HepG2 (cell line): ENCODE results near the gene RPS19. TPM values are rescaled to one million over a fixed set of nuclear protein-coding genes. Genes with fewer than 3 reads are reported as not detected.

ENCODE experiments used
- ATAC-seq: fragments of 200-7000 bp; cut with Tn5 transposase; 3 replicates; pipeline ENCODE4 v1.9.1; 2020; ENCODE audit warnings: mild to moderate bottlenecking, moderate library complexity
- BruUV-seq: library from RNA; stranded (reverse); fragments of 400-500 nt; replicated peaks from 2 replicates; lab custom pipeline; 2021; lab: Mats Ljungman, UMichigan
- CTCF ChIA-PET: fragments of 300-600 bp; formaldehyde crosslinking; extraction: SDS; loops from one replicate; lab custom pipeline; 2021; ENCODE audit warnings: low total read pairs, inconsistent platforms, low intra/inter-chr PET ratio; lab: Yijun Ruan, JAX
- POLR2A ChIA-PET: fragments of 350-600 bp; sonication (Branson Sonifier 250); formaldehyde crosslinking; loops from one replicate; lab custom pipeline; 2020; ENCODE audit warnings: antibody characterized with exemption, inconsistent platforms; lab: Yijun Ruan, JAX
- DNase-seq: peaks from one replicate; pipeline ENCODE4 v3.0.0-alpha.2; 2015; ENCODE audit warnings: low spot score
- FAIRE-seq: peaks from 3 replicates; lab custom pipeline; 2011; peaks lifted over from hg19 to GRCh38; lab: Jason Lieb, UNC
- H2AFZ ChIP-seq: one replicate; pipeline ENCODE4 v1.6.1; 2011; ENCODE audit warnings: low read length, inconsistent platforms
- H3K27ac ChIP-seq: fragments of 300-600 bp; 3 replicates; pipeline ENCODE4 v1.8.0; 2011; ENCODE audit warnings: mixed run types, mild to moderate bottlenecking, mixed read lengths, low read length, inconsistent platforms; ENCODE audit not compliant: insufficient read depth; ENCODE audit errors: extremely low read length
- H3K27me3 ChIP-seq, 2 experiments: fragments of 200-600 bp in 1 of 2; 2 replicates in 1 of 2; 3 replicates in 1 of 2; pipeline versions ENCODE4 v1.6.0 to v1.8.0; 2011; ENCODE audit warnings: low read length in 2 of 2, mild to moderate bottlenecking in 2 of 2, moderate library complexity in 2 of 2, inconsistent platforms in 1 of 2; ENCODE audit not compliant: insufficient read depth in 2 of 2, control insufficient read depth in 1 of 2
- H3K36me3 ChIP-seq, 2 experiments: fragments of 200-600 bp in 1 of 2; replicated peaks in 1 of 2; 2 replicates in 1 of 2; 3 replicates in 1 of 2; pipeline versions ENCODE4 v1.5.1 to v1.8.0; 2011; ENCODE audit warnings: low read length in 2 of 2, inconsistent platforms in 1 of 2; ENCODE audit not compliant: insufficient read depth in 2 of 2, control insufficient read depth in 1 of 2
- H3K4me1 ChIP-seq: 2 replicates; pipeline ENCODE4 v1.5.1; 2012; ENCODE audit warnings: low read length, inconsistent platforms; ENCODE audit not compliant: insufficient read depth
- H3K4me2 ChIP-seq: 2 replicates; pipeline ENCODE4 v1.6.0; 2011; ENCODE audit warnings: low read depth, low read length, inconsistent platforms
- H3K4me3 ChIP-seq, 3 experiments: fragments of 200-600 bp in 1 of 3; sonication (generic), shearing (Covaris generic) in 1 of 3; replicated peaks in 1 of 3; 2 replicates each; pipeline ENCODE4 v1.5.1; 2011 to 2016; ENCODE audit warnings: low read length in 3 of 3, inconsistent platforms in 2 of 3, low read depth in 2 of 3, mild to moderate bottlenecking in 2 of 3, control low read depth in 1 of 3, mixed read lengths in 1 of 3; ENCODE audit not compliant: insufficient read depth in 1 of 3
- H3K79me2 ChIP-seq: one replicate; pipeline ENCODE4 v1.6.1; 2011; ENCODE audit warnings: low read length, inconsistent platforms; ENCODE audit not compliant: insufficient read depth
- H3K9ac ChIP-seq: 2 replicates; pipeline ENCODE4 v1.6.0; 2011; ENCODE audit warnings: mild to moderate bottlenecking, low read depth, low read length, inconsistent platforms; ENCODE audit not compliant: insufficient read depth
- H3K9me3 ChIP-seq: 2 replicates; pipeline ENCODE4 v1.5.1; 2012; ENCODE audit warnings: mild to moderate bottlenecking, low read length
- H4K20me1 ChIP-seq: 2 replicates; pipeline ENCODE4 v1.6.0; 2011; ENCODE audit warnings: inconsistent platforms, mild to moderate bottlenecking, low read length, moderate library complexity; ENCODE audit not compliant: insufficient read depth
- HDAC6 ChIP-seq: fragments of 200-600 bp; sonication (generic); IDR thresholded peaks from 2 replicates; pipeline ENCODE4 v1.7.0; 2017; ENCODE audit warnings: mild to moderate bottlenecking, antibody characterized with exemption, low read length, low read depth
- HINFP ChIP-seq: sonication (generic); formaldehyde crosslinking; IDR thresholded peaks from 2 replicates; pipeline ENCODE4 v1.4.0; 2020; ENCODE audit warnings: low read depth, mild to moderate bottlenecking, missing genetic modification reagents
- KLF12 ChIP-seq: sonication (generic); formaldehyde crosslinking; IDR thresholded peaks from 2 replicates; pipeline ENCODE4 v1.4.0; 2020; ENCODE audit warnings: missing genetic modification reagents, borderline replicate concordance
- NKX3-1 ChIP-seq: sonication (generic); formaldehyde crosslinking; IDR thresholded peaks from 2 replicates; pipeline ENCODE4 v1.5.0; 2020; ENCODE audit warnings: missing genetic modification reagents
- NR2F2 ChIP-seq: IDR thresholded peaks from 2 replicates; pipeline ENCODE4 v1.6.1; 2012; ENCODE audit warnings: low read depth, inconsistent platforms, borderline replicate concordance
- PHF20 ChIP-seq: sonication (generic); formaldehyde crosslinking; IDR thresholded peaks from 2 replicates; pipeline ENCODE4 v1.5.0; 2020; ENCODE audit warnings: mild to moderate bottlenecking, missing genetic modification reagents
- PPARG ChIP-seq: conservative IDR thresholded peaks from 2 replicates; pipeline ENCODE4 v1.6.1; 2016; ENCODE audit warnings: missing biosample characterization, missing genetic modification reagents
- RBFOX2 ChIP-seq: fragments of 200-400 bp; formaldehyde crosslinking; IDR thresholded peaks from 2 replicates; pipeline ENCODE4 v1.6.1; 2017; ENCODE audit warnings: low read depth, mild to moderate bottlenecking, low read length
- RBM39 ChIP-seq: fragments of 200-400 bp; formaldehyde crosslinking; IDR thresholded peaks from one replicate; pipeline ENCODE4 v1.6.1; 2018; ENCODE audit warnings: antibody characterized with exemption, mild to moderate bottlenecking, low read depth, low read length; ENCODE audit not compliant: poor library complexity, severe bottlenecking
- ZFP36 ChIP-seq: fragments of 150-350 bp; IDR thresholded peaks from 2 replicates; pipeline ENCODE4 v1.6.1; 2018; ENCODE audit warnings: borderline replicate concordance, low read length, low read depth; ENCODE audit not compliant: partially characterized antibody
- ZNF496 ChIP-seq: sonication (generic); formaldehyde crosslinking; IDR thresholded peaks from 2 replicates; pipeline ENCODE4 v1.8.1; 2023; ENCODE audit warnings: mild to moderate bottlenecking, moderate library complexity, missing genetic modification reagents; ENCODE audit not compliant: insufficient replicate concordance
- ZNF550 ChIP-seq: sonication (generic); formaldehyde crosslinking; IDR thresholded peaks from 2 replicates; pipeline ENCODE4 v1.4.0; 2020; ENCODE audit warnings: mild to moderate bottlenecking, missing genetic modification reagents, borderline replicate concordance
- WGBS: methylation state at CpG from one replicate; pipeline ENCODE4 v1.1.6; 2017; ENCODE audit warnings: low lambda C conversion rate; 5-methylcytosine and 5-hydroxymethylcytosine counted together
- in situ Hi-C: cut with HindIII; loops from 2 replicates; pipeline ENCODE4 v1.10.0; 2017; ENCODE audit warnings: low pct_unique_long_range_greater_than_20kb; ENCODE audit not compliant: extremely low pct_ligation_motif_present
- intact Hi-C: fragments of 100-400 bp; cut with micrococcal nuclease; formaldehyde crosslinking; loops from one replicate; pipeline ENCODE4 v1.10.0; 2022; ENCODE audit not compliant: unreplicated experiment
- polyA plus RNA-seq, 8 experiments: library from polyadenylated mRNA; depleted of rRNA in 3 of 8; stranded (reverse) in 7 of 8; unstranded in 1 of 8; fragments of >200 nt; fragmentation: Illumina TruSeq in 4 of 8; extraction: Trizol in 4 of 8; gene quantifications; 2 replicates each; pipeline versions ENCODE4 v1.2.1 to v1.2.3, GENCODE V29; 2011 to 2016; ENCODE audit warnings: low read depth in 4 of 8, missing spikeins in 1 of 8, mixed read lengths in 1 of 8; ENCODE audit not compliant: insufficient read depth in 1 of 8
- total RNA-seq, 5 experiments: library from RNA; depleted of rRNA; stranded (reverse); fragments of >200 nt; fragmentation: Illumina TruSeq; extraction: Trizol; gene quantifications; 2 replicates each; pipeline ENCODE4 v1.2.3, GENCODE V29; 2016; ENCODE audit warnings: low read depth in 1 of 5
- TF ChIP-seq, protein P1 (sequence below): sonication (generic); formaldehyde crosslinking; IDR thresholded peaks from 2 replicates; pipeline ENCODE4 v1.9.0; 2021; ENCODE audit warnings: mild to moderate bottlenecking, missing genetic modification reagents

RPS19 gene
- total and polyA plus RNA-seq, 2 of the 13 experiments (the other 11 are each of a cell fraction or from before 2014, with no cell fraction given): 1,983 to 4,758 TPM

GRCh38 chr19:41897181-41897580, 37.1 kb downstream of the RPS19 start (continued):
- TF ChIP-seq, protein P1, sequence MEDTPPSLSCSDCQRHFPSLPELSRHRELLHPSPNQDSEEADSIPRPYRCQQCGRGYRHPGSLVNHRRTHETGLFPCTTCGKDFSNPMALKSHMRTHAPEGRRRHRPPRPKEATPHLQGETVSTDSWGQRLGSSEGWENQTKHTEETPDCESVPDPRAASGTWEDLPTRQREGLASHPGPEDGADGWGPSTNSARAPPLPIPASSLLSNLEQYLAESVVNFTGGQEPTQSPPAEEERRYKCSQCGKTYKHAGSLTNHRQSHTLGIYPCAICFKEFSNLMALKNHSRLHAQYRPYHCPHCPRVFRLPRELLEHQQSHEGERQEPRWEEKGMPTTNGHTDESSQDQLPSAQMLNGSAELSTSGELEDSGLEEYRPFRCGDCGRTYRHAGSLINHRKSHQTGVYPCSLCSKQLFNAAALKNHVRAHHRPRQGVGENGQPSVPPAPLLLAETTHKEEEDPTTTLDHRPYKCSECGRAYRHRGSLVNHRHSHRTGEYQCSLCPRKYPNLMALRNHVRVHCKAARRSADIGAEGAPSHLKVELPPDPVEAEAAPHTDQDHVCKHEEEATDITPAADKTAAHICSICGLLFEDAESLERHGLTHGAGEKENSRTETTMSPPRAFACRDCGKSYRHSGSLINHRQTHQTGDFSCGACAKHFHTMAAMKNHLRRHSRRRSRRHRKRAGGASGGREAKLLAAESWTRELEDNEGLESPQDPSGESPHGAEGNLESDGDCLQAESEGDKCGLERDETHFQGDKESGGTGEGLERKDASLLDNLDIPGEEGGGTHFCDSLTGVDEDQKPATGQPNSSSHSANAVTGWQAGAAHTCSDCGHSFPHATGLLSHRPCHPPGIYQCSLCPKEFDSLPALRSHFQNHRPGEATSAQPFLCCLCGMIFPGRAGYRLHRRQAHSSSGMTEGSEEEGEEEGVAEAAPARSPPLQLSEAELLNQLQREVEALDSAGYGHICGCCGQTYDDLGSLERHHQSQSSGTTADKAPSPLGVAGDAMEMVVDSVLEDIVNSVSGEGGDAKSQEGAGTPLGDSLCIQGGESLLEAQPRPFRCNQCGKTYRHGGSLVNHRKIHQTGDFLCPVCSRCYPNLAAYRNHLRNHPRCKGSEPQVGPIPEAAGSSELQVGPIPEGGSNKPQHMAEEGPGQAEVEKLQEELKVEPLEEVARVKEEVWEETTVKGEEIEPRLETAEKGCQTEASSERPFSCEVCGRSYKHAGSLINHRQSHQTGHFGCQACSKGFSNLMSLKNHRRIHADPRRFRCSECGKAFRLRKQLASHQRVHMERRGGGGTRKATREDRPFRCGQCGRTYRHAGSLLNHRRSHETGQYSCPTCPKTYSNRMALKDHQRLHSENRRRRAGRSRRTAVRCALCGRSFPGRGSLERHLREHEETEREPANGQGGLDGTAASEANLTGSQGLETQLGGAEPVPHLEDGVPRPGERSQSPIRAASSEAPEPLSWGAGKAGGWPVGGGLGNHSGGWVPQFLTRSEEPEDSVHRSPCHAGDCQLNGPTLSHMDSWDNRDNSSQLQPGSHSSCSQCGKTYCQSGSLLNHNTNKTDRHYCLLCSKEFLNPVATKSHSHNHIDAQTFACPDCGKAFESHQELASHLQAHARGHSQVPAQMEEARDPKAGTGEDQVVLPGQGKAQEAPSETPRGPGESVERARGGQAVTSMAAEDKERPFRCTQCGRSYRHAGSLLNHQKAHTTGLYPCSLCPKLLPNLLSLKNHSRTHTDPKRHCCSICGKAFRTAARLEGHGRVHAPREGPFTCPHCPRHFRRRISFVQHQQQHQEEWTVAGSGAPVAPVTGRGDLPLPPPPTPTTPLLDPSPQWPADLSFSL (CRISPR knock-in tag): no peak
- TF ChIP-seq ZNF550 (CRISPR knock-in tag) (no peak), HDAC6 (no peak), ZFP36 (no peak), ZNF496 (no peak), KLF12 (CRISPR knock-in tag) (no peak)
- TF ChIP-seq, all 625 proteins: peak for 0

DNA sequence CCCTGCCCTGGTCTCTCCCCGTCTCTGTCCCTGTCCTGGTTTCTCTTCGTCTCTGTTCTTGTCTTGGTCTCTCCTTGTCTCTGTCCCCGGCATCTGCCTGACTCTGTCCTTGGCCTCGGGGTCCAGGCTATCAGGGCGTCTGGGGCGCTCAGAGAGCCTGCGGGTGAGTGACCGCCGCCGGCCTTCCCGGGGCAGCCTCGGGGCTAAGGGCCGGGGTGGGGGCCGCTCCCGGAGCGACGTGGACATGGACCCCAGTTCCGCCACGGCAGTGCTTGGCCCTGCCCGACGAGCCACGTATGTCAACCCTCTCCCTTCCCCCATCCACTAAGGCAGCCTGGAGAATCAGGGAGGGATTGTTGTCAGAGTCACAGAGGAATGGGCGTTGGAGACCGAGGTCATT, 37.8 kb downstream of the RPS19 start:
- peaks cover 26 to 35% of the 10 kb centered on the region in 2 experiments for H3K36me3 ChIP-seq
- H4K20me1 ChIP-seq: no peaks in the 10 kb centered on the region
- DNase-seq (no peak), ATAC-seq (no peak), FAIRE-seq (no peak)
- no peaks in the 10 kb centered on the region for H3K27me3 ChIP-seq
- WGBS: 97% methylated on average over 17 of the region's 24 CpGs
- ChIA-PET CTCF (no interaction called here), POLR2A (no interaction called here)
- BruUV-seq: TSS peak; percentile 53
- H3K9me3 ChIP-seq: no peaks in the 10 kb centered on the region
- no peak overlapping the region for H3K9ac ChIP-seq
- intact Hi-C loops: no loop called here
- H2AFZ ChIP-seq: no peak overlapping the region
- no peak overlapping the region for H3K27ac ChIP-seq
- H3K4me2 ChIP-seq: no peak overlapping the region
- H3K4me3 ChIP-seq: no peak overlapping the region
- H3K4me1 ChIP-seq: peaks cover 5% of the 10 kb centered on the region
- TF ChIP-seq PHF20 (CRISPR knock-in tag): no peak
- TF ChIP-seq PPARG (CRISPR knock-in tag): no peak
- TF ChIP-seq RBFOX2: 0 out of 2 replicates have a peak, but pooled peaks have one; percentile 24
- TF ChIP-seq NR2F2: no peak
- TF ChIP-seq NKX3-1 (CRISPR knock-in tag): no peak
- TF ChIP-seq HINFP (CRISPR knock-in tag): no peak
- TF ChIP-seq RBM39: no peak
- TF ChIP-seq, all 625 proteins: peak for 1
- no peaks in the 10 kb centered on the region for H3K79me2 ChIP-seq
- in situ Hi-C loops: no loop called here
